Erythroblast (primary cell): ENCODE results near the gene CMIP.

Source experiments
- GATA1 ChIP-seq: IDR thresholded peaks from 2 replicates; pipeline ENCODE4 v1.6.1; 2011; ENCODE audit warnings: low read depth, mild to moderate bottlenecking, control low read depth, low read length, moderate library complexity
- POLR2A ChIP-seq: IDR thresholded peaks from 2 replicates; pipeline ENCODE4 v1.6.1; 2011; ENCODE audit warnings: mild to moderate bottlenecking, low read length

- no peak for TF ChIP-seq POLR2A
- no peak for TF ChIP-seq GATA1
Observed at GRCh38 chr16:81545470-81546250, 101.1 kb downstream of the CMIP start.
